OCI-LY7 (cell line): ENCODE measurements around the gene ERCC6L.

Experiments
- CTCF ChIP-seq: fragments of 200-600 bp; sonication (generic); conservative IDR thresholded peaks from 2 replicates; pipeline ENCODE4 v1.5.1; 2014; ENCODE audit warnings: mild to moderate bottlenecking, antibody characterized with exemption, low read length, moderate library complexity, mixed read lengths
- EZH2phosphoT487 ChIP-seq: fragments of 200-600 bp; sonication (generic); IDR thresholded peaks from 2 replicates; pipeline ENCODE4 v1.6.1; 2018; ENCODE audit warnings: low read depth, borderline replicate concordance, mild to moderate bottlenecking, mixed run types, antibody characterized with exemption, low read length, moderate library complexity, mixed read lengths

GRCh38 chrX:72260448-72260847 is 21.6 kb upstream of the ERCC6L start:
- TF ChIP-seq EZH2phosphoT487, result no peak
- no peak for TF ChIP-seq CTCF
